Ammon's horn (tissue), 1 donor: Measurements from ENCODE around the gene ULBP1.
A peak's percentile ranks its signal among the peaks of the same experiment; 100 is the strongest.
"Not testable (repeated sequence)": the region's sequence is repeated elsewhere in the genome, so short reads cannot be mapped to it uniquely, and the experiment has no call there.

Experiments
- DNase-seq: peaks from one replicate; pipeline ENCODE4 v3.0.0-alpha.2; 2016; ENCODE audit warnings: low spot score

The ULBP1 gene

GRCh38 chr6:149953390-149953789 lies 10.4 kb upstream of the ULBP1 start:
- not testable (repeated sequence) for DNase-seq

GRCh38 chr6:149953934-149954327 lies 9.8 kb upstream of the ULBP1 start:
- DNase-seq = not testable (repeated sequence)

GRCh38 chr6:149954328-149954983 lies 9.3 kb upstream of the ULBP1 start:
- not testable (repeated sequence) for DNase-seq

DNA sequence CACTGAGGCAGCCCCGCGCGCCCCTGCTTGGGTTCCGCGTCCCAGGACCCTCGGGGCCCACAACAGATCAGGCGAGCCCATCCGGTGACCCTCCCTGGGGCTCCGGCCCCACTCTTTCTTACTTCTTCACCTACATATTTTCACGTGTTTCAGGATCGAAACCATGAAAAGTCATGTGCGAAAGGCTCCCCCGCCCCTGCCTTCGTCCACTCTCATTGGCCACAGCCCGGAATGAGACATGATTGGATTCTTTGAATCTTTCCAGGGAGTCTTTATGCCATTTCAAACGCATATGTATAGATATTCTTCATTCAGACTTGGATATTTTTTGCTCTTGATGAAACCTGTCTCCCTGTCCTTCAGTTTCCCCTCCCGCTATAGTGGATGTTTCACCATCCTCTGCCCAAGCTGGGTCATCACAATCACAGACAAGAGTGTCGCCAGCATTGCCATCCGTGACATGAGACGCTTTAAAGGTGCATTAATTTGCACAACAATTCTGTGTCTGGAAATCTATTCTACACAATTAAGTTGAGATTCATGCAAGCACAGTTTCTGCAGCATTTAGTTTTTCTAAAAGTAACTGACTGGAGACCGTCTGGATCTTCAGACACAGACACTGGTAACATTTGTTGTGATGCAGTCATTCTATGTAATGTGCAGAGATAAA lies 8.6 kb upstream of the ULBP1 start:
- DNase-seq = not testable (repeated sequence)

- not testable (repeated sequence) for DNase-seq
These were observed 8.0 kb upstream of the ULBP1 start for GRCh38 chr6:149955654-149956317.

DNA sequence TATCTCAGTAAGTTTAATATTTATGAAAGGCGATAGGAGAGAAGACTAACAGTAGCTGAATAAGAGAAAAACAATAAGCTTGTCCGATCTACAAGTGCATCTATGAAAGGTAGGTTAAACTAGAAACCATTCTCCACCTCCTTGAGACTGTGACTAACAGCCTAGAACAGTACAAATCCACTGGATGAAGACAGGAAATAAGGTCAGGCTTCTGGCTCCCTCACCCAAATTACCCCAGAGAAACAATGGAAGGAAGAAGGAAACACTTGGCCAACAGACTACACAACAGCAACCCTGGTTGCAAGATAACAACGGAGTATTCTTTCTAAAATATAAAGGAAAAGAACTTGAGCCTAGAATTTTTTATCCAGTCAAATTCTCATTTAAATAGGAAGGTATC lies 5.6 kb upstream of the ULBP1 start:
- not testable (repeated sequence) for DNase-seq

DNA sequence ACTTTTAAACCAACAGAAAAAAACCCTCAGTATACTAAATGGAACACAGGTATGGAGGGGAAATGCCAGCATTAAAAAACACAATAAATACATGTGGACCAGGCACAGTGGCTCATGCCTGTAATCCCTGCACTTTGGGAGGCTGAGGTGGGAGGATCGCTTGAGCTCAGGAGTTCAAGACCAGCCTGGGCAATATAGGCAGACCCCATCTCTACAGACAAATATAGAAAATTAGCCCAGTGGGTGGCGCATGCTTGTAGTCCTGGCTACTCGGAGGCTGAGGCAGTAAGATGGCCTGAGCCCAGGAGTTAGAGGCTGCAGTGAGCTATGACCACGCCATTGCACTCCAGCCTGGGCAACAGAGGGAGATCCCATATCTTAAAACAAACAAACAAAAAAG lies 3.9 kb upstream of the ULBP1 start:
- DNase-seq = not testable (repeated sequence)

DNA sequence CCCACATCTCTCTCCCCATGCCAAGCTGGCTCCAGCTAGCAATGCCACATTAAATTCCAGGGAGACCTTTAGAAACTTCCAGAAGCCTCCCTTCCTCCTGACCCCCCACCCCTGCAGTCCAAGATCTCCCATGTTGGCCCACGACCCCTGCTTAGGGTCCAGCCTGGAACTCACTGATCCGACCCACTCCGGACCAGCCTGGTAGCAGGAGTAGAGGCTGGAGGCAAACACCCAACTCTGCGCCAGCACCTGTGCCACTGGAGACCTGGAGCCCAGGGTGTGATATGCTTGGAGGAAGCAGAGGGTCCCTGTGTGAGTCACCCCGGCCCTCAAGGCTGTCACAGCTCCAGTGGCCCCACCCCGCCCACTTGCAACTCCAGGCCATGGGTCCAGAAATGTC lies 3.3 kb upstream of the ULBP1 start:
- DNase-seq = no peak

DNA sequence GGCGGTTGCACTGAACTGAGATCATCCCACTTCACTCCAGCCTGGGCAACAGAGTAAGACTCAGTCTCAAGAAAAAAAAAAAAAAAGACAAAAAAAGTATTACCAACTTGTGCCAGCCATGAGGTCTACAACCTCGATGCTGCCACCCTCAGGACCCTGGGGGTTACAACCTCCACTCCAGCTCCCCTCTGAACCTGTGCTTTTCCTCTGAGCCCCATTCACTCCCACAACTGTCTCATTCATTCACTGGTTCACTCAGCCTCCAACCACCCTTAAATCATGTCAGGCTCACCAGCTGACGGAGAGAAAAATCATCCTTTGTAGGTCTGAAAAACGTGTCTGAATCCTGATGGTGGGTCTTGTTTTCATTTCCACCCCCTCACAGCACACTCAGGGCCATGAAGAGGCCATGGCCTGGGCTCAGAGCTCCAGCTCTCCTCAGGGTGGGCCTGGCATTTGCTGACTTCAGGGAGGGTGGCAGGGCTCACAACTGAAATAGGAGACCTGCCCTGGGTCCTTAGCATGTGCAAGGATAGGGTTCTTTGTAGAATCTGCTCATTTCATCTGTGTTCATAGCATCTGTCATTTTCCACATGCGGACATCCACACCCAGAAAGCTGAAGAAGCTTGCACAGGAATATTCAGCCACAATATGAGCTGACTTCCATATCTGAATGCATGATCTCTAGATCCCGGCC lies 1.9 kb upstream of the ULBP1 start:
- DNase-seq = no peak

- DNase-seq = no peak
These were observed 1.1 kb upstream of the ULBP1 start for GRCh38 chr6:149962461-149963211.

DNA sequence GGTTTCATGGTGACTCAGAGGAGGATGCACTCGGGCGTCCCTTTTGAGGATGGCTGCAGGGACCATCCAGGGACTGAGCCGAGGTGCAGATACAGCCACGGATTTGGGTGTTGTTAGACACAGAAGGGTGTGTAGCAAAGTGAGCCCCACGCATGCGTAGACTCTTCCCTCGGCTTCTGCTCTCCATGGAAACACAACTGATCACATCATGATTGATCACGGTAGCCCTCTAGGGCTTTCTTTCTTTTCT lies 606 bp upstream of the ULBP1 start:
- peak; percentile 51 for DNase-seq

DNA sequence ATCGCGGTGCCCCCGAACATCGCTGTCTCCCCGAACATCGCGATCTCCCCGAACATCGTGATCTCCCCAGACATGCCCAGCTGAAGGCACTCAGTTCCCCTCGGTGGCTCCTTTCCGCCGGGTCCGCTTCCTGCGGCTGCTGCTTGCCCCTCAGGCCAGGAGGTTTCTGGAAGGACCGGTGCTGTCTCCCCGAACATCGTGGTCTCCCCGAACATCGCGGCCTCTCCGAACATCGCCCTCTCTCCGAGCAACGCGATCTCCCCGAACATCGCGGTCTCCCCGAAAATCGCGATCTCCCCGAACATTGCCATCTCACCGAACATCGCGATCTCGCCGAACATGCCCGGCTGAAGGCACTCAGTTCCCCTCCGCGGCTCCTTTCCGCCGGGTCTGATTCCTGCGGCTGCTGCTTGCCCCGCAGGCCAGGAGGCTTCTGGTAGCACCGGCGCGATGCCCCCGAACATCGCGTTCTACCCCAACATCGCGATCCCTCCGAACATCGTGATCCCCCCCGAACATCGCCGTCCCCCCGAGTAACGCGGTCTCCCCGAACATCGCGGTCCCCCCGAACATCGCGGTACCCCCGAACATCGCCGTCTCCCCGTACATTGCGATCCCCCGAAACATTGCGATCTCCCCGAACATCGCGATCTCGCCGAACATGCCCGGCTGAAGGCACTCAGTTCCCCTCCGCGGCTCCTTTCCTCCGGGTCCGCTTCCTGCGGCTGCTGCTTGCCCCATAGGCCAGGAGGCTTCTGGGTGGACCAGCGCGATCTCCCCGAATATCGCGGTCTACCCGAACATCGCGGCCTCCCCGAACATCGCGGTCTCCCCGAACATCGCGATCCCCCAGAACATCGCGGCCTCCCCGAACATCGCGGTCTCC lies 808 bp downstream of the ULBP1 start:
- DNase-seq = no peak

GRCh38 chr6:149965194-149966020 lies 1.7 kb downstream of the ULBP1 start:
- DNase-seq = no peak

DNA sequence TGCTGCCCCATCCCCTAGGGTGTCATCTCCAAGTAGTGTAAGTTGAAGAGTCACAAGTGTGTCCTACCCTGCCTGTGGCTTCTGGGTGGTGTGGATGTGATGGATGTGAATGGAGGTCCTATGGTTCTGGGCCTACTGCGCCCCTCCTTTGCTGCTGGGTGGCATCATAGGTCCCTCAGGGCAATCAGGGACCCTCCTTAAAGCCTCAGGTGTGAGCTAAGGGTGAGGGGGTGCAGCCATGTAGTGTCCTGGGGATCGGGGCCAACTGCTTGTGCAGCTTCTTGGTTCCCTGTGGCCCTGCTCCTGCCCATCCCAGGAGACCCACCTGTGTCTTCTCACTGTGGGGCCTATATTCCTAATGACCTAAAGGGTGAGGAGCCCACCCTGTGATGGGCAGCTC lies 2.6 kb downstream of the ULBP1 start:
- DNase-seq = not testable (repeated sequence)

DNA sequence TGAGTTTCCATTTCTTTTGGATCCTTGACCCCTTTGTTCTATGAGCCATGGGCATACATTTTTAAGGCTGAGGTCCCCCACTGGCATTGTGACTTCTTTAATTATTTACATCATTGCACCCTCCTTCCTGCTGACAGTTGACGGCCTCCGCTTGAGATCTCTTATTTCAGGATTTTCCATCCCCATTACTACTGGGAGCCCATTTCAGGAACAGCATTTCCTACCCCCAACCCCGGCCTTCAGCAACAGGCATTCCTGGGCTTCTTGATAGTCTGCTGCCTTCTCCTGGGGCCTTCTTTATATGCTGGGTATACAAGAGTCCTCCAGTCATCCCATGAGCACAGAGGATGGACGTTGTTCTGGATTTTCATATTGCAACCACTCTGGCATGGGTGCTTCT lies 3.8 kb downstream of the ULBP1 start:
- no peak for DNase-seq

DNA sequence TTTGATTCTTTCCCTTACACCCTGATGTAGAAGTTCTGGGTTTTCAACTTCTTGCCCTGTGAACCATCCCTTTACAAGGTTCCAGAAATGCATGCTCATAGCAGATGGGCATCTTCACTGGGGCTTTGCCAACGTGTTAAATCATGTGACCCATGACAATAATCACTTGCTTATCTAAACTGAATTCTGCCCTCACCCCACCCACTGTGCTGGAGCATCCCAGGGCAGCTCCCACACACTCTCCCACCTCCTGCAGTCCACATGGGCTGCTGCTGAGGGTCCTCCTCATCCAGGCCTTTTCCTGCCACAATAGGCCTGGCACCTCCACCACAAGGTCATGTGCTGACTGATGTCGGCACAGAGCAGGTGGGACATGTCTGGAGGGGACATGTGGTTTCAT lies 4.3 kb downstream of the ULBP1 start:
- DNase-seq = not testable (repeated sequence)

DNA sequence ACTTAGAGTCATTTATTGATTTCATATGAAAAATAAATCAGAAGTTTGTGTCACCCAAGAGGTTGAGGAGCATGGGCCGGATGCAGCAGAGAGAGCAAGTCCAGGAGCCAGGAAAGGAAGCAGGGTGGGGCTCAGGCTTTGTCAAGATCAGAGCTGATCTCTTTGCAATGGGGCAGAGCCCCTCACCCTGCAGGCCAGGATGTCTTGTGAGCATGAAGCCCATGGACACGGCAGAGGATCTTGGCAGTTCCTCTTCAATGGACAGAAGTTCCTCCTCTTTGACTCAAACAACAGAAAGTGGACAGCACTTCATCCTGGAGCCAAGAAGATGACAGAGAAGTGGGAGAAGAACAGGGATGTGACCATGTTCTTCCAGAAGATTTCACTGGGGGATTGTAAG lies 5.2 kb downstream of the ULBP1 start:
- DNase-seq = not testable (repeated sequence)

- no peak for DNase-seq
These were observed 5.9 kb downstream of the ULBP1 start for GRCh38 chr6:149969635-149970034.

DNA sequence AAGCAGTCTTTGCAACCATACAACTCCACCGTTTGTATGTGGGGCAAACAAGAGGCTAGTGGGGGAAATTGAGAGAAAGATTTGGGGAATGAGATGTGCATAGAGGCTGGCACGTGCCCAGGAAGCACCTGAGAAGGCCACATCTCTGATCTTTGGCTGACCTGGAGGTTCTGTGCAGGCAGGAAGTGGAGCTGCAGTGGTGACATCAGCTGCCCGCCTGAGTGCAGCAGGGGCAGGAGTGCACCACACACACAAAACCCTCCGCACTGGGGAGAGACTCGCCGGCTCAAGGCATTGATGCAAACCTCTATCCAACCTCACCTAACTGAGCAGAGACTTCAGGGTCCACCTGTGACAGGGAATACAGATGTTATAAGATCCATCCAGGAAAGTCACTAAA lies 10.7 kb downstream of the ULBP1 start:
- not testable (repeated sequence) for DNase-seq

- DNase-seq = no peak
These were observed 11.1 kb downstream of the ULBP1 start for GRCh38 chr6:149974825-149975224.
